Endothelial cell of umbilical vein (primary cell): ENCODE data around the gene RNU6-9.

Source experiments
- CTCF ChIP-seq, 2 donors: IDR thresholded peaks; 1 replicate in 1 of 2; 2 replicates in 1 of 2; pipeline ENCODE4 v1.5.1; 2011; ENCODE audit warnings: low read length in 2 of 2, mild to moderate bottlenecking in 2 of 2, moderate library complexity in 2 of 2, control low read depth in 1 of 2, inconsistent platforms in 1 of 2, low read depth in 1 of 2; ENCODE audit not compliant: insufficient read depth in 1 of 2; ENCODE audit errors: extremely low read depth in 1 of 2
- EZH2 ChIP-seq: IDR thresholded peaks from 2 replicates; pipeline ENCODE4 v1.6.1; 2012; ENCODE audit warnings: borderline replicate concordance, low read depth, mild to moderate bottlenecking, moderate library complexity, low read length, inconsistent platforms; ENCODE audit not compliant: severe bottlenecking
- JUN ChIP-seq: IDR thresholded peaks from 2 replicates; pipeline ENCODE4 v1.6.1; 2011; ENCODE audit warnings: borderline replicate concordance, low read depth; ENCODE audit not compliant: insufficient read length, insufficient read depth

- no peak for TF ChIP-seq JUN
- TF ChIP-seq EZH2 = no peak
- no peak for TF ChIP-seq CTCF (IDR thresholded peaks at IDR 0.05; ENCODE audit: extremely low read depth in 1 of 2, insufficient read depth in 1 of 2, low read depth in 1 of 2, low read length in 2 of 2)
These were observed 18.1 kb downstream of the RNU6-9 start for GRCh38 chr19:911197-912033.
